DND-41 (cell line): ENCODE measurements around the gene CENPP.

ENCODE experiments used
- ATAC-seq: fragments of 200-7000 bp; cut with Tn5 transposase; 3 replicates; pipeline ENCODE4 v1.9.1; 2021; ENCODE audit warnings: low read depth; ENCODE audit not compliant: insufficient read depth
- DNase-seq: peaks from one replicate; pipeline ENCODE4 v3.0.0-alpha.2; 2020
- H2AFZ ChIP-seq: 2 replicates; pipeline ENCODE4 v1.6.0; 2012; ENCODE audit warnings: low read depth, low read length
- H3K27ac ChIP-seq: 2 replicates; pipeline ENCODE4 v1.5.1; 2012; ENCODE audit warnings: low read length, inconsistent platforms
- H3K27me3 ChIP-seq: fragments of 200-600 bp; sonication (generic); 2 replicates; pipeline ENCODE4 v1.6.0; 2012; ENCODE audit warnings: low read length, mild to moderate bottlenecking, inconsistent platforms; ENCODE audit not compliant: insufficient read depth, poor library complexity
- H3K36me3 ChIP-seq: 2 replicates; pipeline ENCODE4 v1.5.1; 2012; ENCODE audit warnings: low read length, inconsistent platforms; ENCODE audit not compliant: insufficient read depth
- H3K4me1 ChIP-seq: 2 replicates; pipeline ENCODE4 v1.5.1; 2012; ENCODE audit warnings: mild to moderate bottlenecking, low read length; ENCODE audit not compliant: insufficient read depth
- H3K4me2 ChIP-seq: 2 replicates; pipeline ENCODE4 v1.6.0; 2012; ENCODE audit warnings: mild to moderate bottlenecking, moderate library complexity, low read length, inconsistent platforms; ENCODE audit not compliant: insufficient read depth
- H3K4me3 ChIP-seq, 2 experiments: fragments of 200-600 bp in 1 of 2; shearing (Covaris generic) in 1 of 2; 2 replicates each; pipeline ENCODE4 v1.5.1; 2012 to 2016; ENCODE audit warnings: inconsistent platforms in 2 of 2, low read length in 2 of 2, mild to moderate bottlenecking in 2 of 2, low read depth in 1 of 2, moderate library complexity in 1 of 2
- H3K79me2 ChIP-seq: 2 replicates; pipeline ENCODE4 v1.6.0; 2012; ENCODE audit warnings: low read length, inconsistent platforms; ENCODE audit not compliant: insufficient read depth
- H3K9ac ChIP-seq: 2 replicates; pipeline ENCODE4 v1.6.0; 2012; ENCODE audit warnings: low read depth, mild to moderate bottlenecking, inconsistent platforms, low read length, moderate library complexity
- H3K9me3 ChIP-seq: 2 replicates; pipeline ENCODE4 v1.5.1; 2012; ENCODE audit warnings: low read length, moderate library complexity, mild to moderate bottlenecking, inconsistent platforms; ENCODE audit not compliant: insufficient read depth, severe bottlenecking
- H4K20me1 ChIP-seq: 2 replicates; pipeline ENCODE4 v1.6.0; 2012; ENCODE audit warnings: low read length; ENCODE audit not compliant: insufficient read depth
- EZH2 ChIP-seq: IDR thresholded peaks from 3 replicates; pipeline ENCODE4 v1.6.1; 2012; ENCODE audit warnings: borderline replicate concordance, low read depth, mild to moderate bottlenecking, moderate library complexity, low read length, inconsistent platforms; ENCODE audit not compliant: severe bottlenecking
- TF ChIP-seq, protein P1 (sequence below): IDR thresholded peaks from 2 replicates; pipeline ENCODE4 v1.5.1; 2012; ENCODE audit warnings: borderline replicate concordance, low read length, moderate library complexity, mild to moderate bottlenecking; ENCODE audit not compliant: poor library complexity, severe bottlenecking; ENCODE audit errors: extremely low read depth

The CENPP gene

DNA sequence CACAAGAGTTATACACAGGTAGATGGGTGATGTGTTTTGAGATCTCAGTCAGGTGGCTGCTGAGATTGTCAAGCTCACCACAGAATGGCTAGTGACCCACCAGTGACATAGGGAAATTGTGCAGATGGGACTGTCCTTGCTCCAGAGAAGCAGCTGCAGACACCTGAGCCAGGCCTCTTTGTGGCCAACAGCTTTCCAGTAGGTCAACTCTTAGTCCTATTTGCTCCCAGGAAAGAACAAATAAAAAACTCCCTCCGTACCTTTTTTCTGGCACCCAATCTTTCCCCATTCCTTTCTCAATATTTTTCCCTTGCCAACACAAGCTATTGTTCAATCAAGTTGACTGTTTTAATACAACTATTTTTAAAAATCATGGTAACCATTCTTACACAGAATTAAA is 46.5 kb upstream of the CENPP start:
- TF ChIP-seq EZH2: no peak
- TF ChIP-seq, protein P1, sequence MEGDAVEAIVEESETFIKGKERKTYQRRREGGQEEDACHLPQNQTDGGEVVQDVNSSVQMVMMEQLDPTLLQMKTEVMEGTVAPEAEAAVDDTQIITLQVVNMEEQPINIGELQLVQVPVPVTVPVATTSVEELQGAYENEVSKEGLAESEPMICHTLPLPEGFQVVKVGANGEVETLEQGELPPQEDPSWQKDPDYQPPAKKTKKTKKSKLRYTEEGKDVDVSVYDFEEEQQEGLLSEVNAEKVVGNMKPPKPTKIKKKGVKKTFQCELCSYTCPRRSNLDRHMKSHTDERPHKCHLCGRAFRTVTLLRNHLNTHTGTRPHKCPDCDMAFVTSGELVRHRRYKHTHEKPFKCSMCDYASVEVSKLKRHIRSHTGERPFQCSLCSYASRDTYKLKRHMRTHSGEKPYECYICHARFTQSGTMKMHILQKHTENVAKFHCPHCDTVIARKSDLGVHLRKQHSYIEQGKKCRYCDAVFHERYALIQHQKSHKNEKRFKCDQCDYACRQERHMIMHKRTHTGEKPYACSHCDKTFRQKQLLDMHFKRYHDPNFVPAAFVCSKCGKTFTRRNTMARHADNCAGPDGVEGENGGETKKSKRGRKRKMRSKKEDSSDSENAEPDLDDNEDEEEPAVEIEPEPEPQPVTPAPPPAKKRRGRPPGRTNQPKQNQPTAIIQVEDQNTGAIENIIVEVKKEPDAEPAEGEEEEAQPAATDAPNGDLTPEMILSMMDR: no peak
- peaks cover 27% of the 10 kb centered on the region; the same call in 1 of the 2 replicates for H4K20me1 ChIP-seq
- no peaks in the 10 kb centered on the region for H3K27me3 ChIP-seq
- H2AFZ ChIP-seq: no peak overlapping the region
- ATAC-seq (no peak), DNase-seq (no peak)
- peaks cover 44% of the 10 kb centered on the region for H3K79me2 ChIP-seq
- no peak overlapping the region for H3K4me2 ChIP-seq
- no peaks in the 10 kb centered on the region for H3K4me1 ChIP-seq
- H3K4me3 ChIP-seq: no peak overlapping the region
- H3K9me3 ChIP-seq: no peaks in the 10 kb centered on the region
- no peak overlapping the region for H3K9ac ChIP-seq
- H3K27ac ChIP-seq: no peak overlapping the region
- peaks cover 97% of the 10 kb centered on the region for H3K36me3 ChIP-seq

DNA sequence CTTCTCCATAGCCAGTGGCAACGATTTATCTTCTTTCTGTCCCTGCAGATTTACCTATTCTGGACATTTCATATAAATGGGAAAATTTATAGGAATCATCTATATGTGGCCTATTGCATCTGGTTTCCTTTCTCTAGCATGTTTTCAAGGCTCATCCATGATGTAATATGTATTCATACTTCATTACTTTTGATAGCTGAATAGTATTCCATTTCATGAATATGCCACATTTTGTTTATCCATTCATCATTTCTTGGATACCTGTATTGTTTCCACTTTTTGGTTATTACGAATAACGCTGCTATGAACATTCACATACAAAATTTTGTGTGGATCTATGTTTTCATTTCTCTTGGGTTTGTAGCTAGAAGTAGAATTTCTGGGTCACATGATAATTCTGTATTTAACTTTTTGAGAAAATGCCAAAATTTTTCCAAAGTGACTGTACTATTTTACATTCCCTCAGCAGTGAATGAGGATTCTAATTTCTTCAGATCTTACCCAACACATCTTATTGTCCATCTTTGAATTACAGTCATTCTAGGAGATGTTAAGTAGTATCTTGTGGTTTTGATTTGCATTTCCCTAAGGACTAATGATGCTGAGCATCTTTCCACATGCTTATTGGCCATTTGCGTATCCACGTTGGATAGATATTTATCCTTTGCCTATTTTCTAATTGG is 35.9 kb upstream of the CENPP start:
- Histone ChIP-seq H3K27ac (no peak overlapping the region), H3K4me1 (peaks cover 38% of the 10 kb centered on the region), H2AFZ (no peak overlapping the region), H3K4me2 (peak overlapping the region; percentile 47; the same call in 1 of the 2 replicates), H4K20me1 (peaks cover 54% of the 10 kb centered on the region; the same call in 1 of the 2 replicates), H3K9me3 (no peaks in the 10 kb centered on the region), H3K27me3 (no peaks in the 10 kb centered on the region), H3K79me2 (peaks cover 95% of the 10 kb centered on the region), H3K9ac (no peak overlapping the region), H3K36me3 (peaks cover 75% of the 10 kb centered on the region), H3K4me3 (no peak overlapping the region; a peak in 1 of 4 replicates)
- TF ChIP-seq, protein P1: no peak
- TF ChIP-seq EZH2: no peak
- DNase-seq (no peak), ATAC-seq (no peak)

DNA sequence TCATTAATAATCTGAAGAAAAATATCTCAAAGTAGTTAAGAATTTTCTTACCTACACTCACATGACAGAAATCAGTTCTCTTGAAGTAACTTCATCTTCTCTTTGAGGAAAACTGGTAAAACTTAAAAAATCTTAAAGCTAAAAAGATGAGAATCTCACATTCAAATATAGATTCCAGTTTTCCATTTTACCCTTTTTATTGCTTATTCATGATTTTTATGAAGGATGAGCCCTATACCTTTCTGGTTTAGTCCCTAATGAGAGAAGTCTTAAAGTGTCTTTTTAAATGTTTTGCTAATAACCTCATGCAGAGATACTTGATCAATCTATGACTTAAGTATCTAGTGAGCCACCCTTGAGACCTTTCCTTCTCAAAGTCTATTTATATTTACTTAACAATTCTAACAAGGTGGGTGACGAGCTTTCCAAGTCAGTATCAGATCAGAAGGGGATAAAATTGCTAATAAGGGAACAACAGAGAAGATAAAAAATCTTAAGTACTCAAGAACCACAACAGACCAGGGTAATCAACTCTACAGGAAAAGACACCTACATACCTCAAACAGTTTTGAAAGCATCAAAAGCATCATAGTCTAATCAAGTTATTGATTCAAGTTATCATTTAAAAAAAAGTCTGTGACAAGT is 34.8 kb upstream of the CENPP start:
- no peak for TF ChIP-seq EZH2
- TF ChIP-seq, protein P1: no peak
- Histone ChIP-seq H3K9ac (no peak overlapping the region), H3K27me3 (no peaks in the 10 kb centered on the region), H3K79me2 (peaks cover 91% of the 10 kb centered on the region), H3K36me3 (peaks cover 64% of the 10 kb centered on the region), H3K4me2 (peak overlapping the region; percentile 82), H3K4me1 (peaks cover 49% of the 10 kb centered on the region), H3K4me3 (peak overlapping the region in 1 of 2 experiments; percentile 85; a peak in 1 of 4 replicates), H4K20me1 (peaks cover 45% of the 10 kb centered on the region; the same call in 1 of the 2 replicates), H3K27ac (no peak overlapping the region; the same call in 1 of the 2 replicates), H2AFZ (no peak overlapping the region), H3K9me3 (no peaks in the 10 kb centered on the region)
- DNase-seq: no peak
- no peak for ATAC-seq
